ENCODE data around the gene CDH4.
"Not testable (repeated sequence)": the region's sequence is repeated elsewhere in the genome, so short reads cannot be mapped to it uniquely, and the experiment has no call there.

The CDH4 gene

DNA sequence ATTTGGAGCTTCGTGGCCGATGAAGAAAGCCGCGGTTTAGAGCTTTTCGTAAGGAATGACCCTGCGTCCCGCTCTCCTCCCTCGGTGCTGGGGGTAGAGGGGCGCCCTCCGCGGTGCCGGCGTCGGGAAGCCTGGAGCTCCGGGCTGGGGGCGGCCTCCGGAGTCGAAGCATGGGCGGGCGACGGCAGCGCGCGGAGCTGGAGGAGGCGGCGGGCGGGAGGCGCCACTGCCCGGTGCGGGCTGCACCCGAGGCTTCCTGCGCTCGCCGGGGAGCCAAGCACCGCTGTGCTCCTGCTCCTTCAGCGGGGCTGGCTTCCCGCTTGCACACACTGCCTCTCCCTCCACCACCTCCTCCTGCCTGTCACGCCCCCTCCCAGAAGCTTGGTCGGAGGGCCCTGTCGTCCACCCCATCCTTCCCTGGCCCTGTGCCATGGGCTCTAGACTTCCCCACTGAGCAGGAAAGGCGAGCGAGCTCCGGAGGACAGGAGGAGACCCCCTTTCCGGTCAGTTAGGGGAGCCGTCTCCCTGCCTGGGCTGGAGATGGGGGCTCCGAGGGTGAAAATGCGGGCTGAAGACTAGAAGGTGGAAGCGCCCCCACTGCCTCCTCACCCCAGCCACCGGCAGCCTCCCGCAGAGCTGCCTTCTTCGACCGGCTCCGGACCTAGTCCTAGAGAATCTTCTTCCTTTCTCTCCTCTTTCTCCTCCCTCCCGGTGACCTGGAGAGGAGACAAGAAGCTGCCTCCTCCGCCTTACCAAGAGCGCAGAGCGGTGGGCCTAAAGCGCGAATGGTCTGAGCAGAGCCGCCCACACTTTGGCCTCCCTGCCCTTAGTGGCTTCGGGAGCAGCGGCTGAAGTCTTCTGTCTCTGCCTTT is 1.8 kb downstream of the CDH4 start:
- no peak for DNase-seq

DNA sequence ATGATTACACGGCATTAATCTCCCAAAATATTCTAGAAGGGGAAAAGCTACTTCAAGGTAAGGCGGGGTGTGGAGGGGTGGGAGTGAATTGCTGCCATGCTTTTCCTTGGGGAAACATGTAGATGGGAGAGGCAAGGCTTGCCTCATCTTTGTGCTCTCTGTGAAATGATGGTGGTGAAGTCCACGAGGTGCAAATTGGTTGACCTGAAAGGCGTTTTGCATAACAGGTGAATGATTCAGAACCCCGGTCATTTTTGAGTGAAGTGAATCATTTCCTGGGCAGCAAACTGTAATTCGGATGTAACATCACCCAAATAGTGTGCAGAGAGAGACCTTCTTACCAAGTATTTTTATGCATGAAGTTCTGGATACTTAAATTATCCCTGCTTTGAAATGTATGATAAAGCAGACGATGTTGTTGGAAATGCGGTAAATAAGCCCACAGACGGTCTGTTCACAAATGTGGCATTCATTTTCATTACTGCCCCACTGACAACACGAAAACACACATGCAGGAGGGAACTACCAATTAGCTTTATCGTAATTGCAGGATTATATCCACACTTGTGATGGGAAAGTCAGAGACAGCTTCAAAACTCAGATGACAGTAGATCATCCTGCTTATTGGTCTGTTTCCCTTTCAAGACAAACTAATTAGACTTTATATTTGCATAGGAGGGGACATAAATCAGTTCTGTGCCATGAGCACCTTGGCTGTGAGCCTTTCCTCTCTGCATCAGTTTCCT is 3.0 kb downstream of the CDH4 start:
- DNase-seq, result no peak

DNA sequence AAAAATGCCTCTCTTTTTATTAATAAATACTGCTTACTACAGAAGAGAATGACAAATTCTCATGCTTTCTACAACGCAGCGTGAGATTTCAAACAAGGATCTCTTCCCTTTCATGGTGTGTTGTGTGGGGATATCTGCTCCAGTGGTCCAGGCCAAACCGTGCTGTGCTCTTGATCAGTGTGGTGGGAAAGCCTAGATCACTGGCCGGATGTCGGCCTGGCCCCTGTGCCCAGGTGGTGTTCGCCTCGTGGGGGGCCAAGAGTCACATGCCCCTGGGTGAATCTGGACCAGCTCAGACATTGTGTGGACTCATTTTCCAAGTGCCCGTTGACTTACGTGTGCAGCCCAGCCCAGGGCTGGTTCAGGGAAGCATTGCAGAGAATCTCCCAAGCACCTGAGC is 4.3 kb downstream of the CDH4 start:
- DNase-seq, result no peak

DNA sequence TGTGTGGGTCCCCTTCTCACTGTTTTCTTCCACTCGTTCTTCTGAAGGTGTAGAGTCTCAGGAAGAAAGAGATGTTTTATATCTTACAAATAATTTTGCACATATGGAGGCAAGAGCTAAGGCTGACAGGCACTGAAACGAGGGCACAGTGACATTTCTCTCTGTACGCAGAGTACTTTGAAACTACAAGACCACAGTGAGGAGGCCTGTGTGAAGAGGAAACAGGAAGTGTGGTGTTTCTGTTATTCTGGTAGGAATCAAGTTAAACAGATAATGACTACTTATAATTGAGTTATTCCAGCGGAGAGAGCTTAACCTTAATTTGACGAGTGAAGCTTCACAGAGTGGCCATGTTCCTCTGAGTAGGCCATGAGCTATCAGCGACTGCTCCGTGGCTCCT is 4.8 kb downstream of the CDH4 start:
- DNase-seq, result no peak

DNA sequence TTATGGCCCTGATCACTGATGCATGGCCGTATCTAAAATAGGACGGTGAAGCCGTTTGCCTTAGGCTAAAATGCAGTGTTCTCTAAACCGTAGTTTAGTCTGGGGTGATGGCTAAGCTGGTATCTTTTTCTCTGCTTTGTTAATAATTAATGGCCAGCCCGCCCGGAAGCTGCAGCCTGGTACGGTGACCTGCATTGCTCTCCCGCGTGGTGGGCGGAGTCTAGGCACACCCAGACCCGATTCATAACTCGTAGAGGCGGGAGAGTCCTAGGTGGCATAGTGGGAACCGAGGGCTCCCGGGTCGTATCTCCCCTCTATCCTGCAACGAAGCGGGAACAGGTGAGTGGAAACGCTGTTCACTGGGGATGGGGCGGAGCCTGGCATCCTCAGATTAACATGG is 5.5 kb downstream of the CDH4 start:
- DNase-seq, result no peak

DNA sequence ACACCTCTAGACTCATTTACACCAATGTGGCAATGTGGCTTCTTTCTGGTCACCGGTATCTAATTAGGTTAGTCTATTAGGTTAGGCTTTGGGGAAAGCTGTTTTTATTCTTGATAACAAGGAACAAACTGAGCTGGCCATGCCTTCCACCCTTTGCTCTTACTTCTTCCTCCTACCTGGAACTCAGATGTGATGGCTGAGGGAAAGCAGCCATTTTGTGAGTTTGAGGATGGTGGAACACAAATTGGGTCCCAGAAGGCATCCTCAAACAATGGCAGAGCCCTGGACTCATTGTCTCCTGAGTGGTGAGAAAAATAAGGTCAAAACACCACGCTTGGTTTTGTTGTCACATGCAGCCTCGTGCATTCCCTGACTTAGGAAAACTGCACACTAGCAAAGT is 7.7 kb downstream of the CDH4 start:
- no peak for DNase-seq

DNA sequence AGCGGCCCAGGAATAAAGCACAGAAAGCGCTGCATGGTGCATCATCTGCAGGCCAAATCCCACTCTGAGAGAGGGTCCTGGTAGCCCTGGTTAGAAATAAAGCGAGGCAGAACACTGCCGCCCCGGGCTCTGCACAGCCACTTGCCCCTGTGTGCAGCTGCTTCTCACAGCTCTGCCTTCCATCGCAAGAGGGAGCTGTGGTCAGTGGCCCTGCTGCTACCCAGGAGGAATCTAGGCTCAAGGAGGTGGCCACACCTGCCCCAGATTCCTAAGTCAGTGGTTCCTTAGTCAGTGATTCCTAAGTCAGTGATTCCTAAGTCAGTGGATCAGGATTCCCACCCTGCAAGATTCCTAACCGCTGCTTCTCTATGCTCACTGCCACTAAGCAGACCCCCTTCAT is 8.8 kb downstream of the CDH4 start:
- DNase-seq, result no peak

DNA sequence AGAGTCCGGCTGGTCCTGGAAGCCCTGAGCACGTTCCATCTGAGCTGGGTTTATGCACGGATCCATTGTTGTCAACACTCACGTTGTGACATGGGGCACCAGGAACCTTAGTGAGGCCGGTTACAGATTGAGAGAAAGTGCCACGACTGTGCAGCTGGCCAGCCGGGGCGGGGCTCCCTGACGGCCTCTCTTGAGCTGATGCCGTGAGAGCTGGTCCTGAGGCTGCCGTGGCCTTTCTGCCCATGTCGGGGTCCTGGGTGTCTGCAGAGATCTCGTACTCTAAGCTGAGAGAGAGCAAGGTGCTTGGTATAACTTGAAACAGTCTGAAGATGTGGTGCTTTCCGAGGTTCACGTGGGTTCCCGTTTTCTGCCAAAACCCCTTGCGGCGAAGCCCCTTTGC is 10.0 kb downstream of the CDH4 start:
- DNase-seq, result no peak

DNA sequence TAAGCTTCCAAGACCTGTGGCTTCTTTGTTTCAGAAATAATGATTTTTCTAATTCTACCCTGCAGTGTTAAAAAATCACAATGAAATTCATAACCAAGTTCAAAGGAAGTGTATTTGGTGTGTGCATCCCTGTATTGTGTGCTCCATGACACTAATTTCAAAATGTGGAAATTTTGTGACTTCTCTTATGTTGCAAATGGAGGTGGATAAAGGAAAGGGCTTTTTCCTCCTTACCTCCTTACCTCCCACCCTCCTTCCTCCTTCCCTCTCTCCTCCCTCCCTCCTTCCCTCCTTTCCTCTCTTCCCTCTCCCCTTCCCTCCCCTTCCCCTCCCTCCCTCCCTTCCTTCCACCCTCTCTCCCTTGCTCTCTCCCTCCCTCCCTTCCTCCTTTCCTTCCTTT is 10.5 kb downstream of the CDH4 start:
- no peak for DNase-seq

DNA sequence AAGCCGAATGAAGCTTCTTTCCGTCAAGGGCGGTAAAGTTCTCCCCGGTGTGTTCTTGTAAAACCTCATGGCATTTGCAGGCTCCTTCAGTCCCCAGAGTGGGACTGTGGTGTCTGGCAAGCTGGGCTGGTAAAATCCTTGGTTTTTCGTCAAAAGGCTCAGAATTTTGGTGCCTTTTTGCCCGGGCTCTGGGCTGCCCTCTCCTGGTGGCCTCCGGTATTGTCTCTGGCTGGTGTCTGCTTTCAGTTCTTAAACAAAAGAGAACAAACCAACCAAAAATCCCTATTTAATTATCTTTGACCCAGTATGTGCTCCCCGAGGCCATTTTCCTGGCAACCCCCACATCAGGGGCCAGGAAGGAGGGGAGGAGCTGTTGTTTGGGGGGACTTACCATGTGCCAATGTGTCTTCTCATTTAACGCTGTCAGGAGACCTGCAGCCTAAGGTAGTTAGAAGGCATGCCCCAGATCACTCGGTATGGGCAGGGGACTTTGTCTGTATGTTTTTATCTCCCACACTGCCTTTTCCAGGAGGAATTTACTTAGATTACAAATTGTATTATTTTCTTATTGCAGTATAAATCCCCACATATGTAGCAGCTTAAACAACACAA is 11.1 kb downstream of the CDH4 start:
- DNase-seq, result peak; percentile 10

DNA sequence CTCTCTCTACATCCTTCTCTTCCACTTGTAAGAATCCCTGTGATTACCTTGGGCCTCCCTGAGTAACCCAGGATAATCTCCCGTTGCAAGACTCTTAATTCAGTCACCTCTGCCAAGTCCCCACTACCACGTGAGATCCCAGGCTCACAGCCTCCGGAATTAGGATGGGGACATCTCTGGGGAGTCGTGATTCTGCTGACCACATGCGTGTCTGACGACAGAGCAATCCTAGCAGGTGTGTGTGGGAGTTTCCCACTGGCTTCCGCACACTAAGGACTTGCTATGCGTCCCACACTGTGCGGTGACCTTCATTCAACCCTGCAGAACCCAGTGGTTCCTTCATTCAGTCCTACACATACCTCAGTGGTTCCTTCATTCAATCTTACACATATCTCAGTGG is 11.9 kb downstream of the CDH4 start:
- no peak for DNase-seq

DNA sequence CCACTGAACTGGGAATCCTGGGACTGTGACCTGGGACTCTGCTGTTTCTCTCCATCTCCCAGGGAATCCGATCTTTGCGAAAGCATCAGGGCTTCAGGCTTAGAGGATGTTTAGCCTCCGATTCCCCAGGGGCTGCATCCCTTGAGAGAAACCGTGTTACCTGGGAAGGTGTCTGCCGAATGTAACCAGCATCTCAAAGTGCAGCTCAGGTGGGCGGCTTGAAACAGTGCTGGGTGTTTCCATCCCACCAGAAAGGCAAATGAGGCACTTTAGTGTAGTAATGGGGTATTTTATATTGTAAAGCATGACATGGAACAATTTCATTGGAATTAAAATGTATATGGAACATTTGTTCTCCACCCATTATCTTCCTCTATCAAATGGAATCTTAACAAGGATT is 15.2 kb downstream of the CDH4 start:
- DNase-seq, result no peak

DNA sequence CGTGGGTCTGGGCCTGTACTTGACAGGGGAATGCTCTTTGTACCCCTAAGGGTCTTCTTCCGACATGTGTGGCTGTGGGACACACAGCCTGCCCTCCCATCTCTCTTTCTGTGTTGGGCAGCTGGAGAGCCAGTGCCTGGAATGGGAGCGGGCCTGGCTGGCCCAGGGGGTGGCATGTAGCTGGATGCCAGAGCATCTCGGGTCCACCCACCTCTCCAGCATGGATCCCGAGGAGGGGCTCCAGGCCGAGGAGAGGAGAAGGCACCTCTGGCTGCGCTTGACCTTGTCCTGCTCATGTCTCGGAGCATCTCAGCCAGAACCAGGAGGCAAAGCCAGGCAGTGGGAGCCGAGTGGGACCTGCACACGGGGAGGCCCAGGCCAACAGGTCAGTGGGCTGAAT is 16.0 kb downstream of the CDH4 start:
- no peak for DNase-seq

DNA sequence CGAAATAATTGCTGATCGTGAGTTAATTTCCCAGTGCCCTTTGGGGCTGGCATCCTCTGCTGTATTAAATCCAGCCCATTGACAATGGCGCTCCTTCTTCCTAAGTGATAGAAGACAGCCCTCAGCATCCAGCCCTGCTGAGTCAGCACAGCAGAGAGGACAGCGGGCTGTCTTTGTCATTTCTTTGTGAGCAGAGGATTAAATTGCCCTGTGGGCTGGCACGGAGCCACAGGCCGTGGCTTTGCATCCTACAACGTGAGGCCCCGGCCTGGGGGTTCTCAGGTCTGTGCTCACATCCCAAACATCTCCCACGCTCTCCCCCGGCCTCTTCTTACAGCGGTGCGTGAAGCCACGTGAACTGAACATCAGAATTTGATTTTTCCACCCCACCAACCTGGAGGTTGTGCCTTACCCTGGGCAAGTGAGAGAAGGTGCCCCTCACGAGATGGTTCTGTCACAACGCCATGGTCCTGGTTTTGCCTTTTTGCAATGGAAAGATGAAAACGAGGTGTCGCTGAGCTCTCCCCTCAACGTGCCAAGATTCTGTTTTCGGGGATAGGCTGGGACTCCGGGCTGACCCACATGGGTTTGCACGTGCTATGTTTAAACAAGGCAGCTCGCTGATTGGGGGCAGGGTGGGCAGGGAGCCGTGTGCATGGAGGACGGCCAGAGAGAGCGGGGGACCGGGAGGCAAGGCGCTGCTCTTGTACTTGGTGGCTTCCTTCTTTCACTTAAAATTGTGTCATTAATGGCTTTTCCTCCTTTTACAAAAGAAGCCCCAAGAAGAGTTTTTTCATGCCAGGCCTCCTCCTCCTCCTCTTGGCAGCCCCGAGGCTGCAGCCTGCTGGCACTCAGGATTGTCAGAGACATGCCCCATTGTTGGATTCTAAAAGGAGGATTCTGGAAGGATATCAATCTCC is 19.5 kb downstream of the CDH4 start:
- no peak for DNase-seq

DNA sequence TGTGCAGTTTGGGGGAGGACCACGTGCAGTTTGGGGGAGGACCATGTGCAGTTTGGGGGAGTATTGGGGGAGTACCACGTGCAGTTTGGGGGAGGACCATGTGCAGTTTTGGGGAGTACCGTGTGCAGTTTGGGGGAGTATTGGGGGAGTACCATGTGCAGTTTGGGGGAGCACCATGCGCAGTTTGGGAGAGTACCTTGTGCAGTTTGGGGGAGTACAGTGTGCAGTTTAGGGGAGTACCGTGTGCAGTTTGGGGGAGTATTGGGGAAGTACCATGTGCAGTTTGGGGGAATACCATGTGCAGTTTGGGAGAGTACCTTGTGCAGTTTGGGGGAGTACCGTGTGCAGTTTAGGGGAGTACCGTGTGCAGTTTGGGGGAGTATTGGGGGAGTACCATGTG is 21.0 kb downstream of the CDH4 start:
- DNase-seq, result not testable (repeated sequence)

DNA sequence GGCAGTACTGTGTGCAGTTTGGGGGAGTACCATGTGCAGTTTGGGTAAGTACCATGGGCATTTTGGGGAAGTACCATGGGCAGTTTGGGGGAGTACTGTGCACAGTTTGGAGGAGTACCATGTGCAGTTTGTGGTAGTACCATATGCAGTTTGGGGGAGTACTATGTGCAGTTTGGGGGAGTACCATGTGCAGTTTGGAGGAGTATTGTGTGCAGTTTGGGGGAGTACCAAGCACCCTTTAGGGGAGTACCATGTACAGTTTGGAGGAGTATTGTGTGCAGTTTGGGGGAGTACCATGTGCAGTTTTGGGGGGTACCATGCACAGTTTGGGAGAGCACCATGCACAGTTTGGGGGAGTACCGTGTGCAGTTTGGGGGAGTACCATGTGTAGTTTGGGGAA is 21.6 kb downstream of the CDH4 start:
- DNase-seq, result not testable (repeated sequence)

DNA sequence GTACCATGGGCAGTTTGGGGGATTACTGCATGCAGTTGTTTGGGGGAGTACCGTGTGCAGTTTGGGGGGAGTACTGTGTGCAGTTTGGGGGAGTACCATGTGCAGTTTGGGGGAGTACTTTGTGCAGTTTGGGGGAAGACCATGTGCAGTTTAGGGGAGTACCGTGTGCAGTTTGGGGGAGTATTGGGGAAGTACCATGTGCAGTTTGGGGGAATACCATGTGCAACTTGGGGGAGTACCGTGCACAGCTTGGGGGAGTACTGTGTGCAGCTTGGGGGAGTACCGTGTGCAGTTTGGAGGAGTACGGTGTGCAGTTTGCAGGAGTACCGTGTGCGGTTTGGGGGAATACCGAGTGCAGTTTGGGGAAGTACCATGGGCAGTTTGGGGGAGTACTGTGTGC is 22.3 kb downstream of the CDH4 start:
- no peak for DNase-seq

DNA sequence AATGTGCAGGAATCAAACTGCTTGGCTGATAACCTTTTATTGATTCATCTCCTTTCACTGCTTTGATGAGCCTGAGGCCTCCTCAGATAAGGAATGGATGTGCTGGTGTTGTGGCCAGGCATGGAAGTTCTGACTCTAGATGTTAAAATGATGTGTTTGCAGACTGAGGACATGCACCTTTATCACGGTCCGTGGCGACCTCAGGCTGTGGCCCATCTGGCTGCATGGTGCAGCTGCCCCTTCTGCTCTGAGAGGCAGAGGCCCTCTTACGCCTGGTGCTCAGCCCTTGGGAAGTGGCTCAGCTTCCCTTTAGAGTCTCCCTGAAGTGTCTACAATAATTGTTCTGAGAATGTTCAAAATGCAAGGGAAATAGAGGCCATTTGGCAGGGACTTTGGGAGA is 26.2 kb downstream of the CDH4 start:
- no peak for DNase-seq

DNA sequence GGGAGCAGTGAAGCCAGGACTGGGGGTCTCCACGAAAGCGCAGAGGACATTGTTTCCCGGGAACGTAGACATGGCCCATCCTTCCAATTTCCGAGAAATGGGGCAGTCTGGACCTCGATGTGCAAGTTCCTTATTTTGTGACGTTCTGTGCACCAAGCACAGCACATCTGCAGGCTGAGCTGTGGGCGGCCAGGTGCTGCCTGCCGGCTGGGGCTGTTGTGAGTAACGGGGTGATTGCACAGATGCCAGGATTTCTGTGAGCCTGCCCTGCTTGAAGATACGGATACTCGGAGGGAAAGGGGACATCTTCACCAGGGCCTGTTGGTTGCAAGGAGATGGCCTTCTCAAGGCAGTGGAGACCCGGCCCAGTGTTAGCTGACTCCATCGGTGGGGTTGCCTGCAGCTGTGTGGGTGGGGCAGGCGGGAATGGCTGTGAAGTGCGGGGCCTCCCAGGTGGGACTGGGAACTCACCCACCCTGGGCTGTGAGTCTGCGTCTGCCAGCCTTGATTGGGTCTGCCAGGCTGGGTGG is 27.6 kb downstream of the CDH4 start:
- DNase-seq, result no peak

DNA sequence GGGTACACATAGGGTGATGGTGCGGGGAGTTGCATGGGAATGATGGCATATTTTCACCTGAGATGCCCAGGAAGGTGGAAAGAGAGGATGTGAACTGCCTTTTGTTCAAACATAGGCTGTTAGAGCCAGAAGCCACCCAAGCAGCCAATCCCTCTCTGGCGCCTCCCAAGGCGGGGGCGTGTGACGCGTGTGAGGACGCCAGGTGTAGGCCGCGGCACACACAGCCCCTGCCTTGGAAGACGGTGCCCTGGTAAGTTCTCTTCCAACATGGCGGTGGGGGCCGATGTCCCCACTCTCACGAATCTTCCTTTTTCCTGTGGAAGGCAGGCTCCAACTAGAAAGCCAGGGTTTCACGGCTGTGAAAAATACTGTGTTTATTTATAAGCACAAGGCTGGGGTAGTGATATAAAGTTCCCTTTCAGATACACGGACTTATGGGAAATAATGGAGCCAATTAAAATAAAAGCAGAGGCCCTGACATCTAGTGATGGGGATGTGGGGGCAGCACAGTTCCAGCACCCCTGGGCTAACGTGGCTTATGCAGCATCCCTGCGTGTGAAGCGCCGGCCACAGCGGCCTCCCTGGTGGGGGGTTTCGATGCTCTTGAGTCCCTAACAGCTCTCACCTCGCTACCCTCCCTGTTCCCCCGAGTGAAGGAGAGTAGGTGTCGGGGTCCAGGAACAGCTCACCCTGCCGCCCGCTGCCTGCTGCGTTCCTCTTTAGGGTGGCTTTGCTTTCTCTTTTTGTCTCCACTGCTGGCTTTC is 28.3 kb downstream of the CDH4 start:
- DNase-seq, result no peak

DNA sequence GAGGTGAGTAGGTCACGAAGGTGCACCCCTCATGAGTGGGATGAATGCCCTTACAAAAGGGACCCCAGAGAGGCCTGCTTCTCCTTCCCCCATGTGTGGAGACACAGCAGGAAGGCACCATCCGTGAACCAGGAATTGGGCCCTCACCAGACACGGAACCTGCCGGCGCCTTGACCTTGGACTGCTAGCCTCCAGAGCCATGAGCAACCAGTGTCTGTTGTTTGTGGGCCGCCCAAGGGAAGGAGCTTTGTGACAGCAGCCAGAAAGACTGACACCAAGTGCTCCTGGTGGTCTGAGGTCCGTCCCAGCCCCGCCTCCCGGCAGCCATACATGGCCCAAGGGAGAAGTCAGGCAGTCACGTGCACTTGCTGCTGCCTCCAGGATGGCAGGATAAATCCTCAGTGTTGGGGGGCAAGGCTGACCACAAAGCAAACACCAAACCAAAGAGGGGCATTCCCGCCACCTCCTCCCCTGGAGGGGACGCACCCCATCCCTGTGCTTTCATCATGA is 29.3 kb downstream of the CDH4 start:
- no peak for DNase-seq

DNA sequence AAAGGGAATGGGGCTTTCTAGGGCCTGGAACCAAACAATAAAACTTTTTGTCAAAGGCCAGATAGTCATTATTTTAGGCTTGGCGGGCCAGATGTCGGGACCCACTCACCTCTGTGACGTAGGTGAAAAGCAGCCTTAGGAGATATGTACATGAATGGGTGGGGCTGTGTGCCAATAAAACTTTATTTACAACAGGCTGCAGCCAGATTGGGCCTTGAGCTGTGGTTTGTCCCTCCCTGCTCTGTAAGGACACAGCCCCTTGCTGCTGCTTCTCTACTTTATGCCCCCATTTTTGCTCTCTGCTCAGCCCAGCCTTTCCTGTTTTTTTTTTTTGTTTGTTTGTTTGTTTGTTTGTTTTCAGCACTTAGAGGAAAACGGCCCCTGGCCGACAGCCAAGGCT is 32.7 kb downstream of the CDH4 start:
- DNase-seq, result no peak

Data from CD4-positive, alpha-beta T cell treated with Interleukin-17A for 1 hour (primary cell).